ENCODE measurements around the gene MMP15. TPM values are rescaled to one million over a fixed set of nuclear protein-coding genes. Genes with fewer than 3 reads are reported as not detected.
A peak's percentile ranks its signal among the peaks of the same experiment; 100 is the strongest.

Gene MMP15
- polyA plus RNA-seq, 1 donor (not counting 4 experiments of a cell fraction or from before 2014, with no cell fraction given) = 3.7 TPM

DNA sequence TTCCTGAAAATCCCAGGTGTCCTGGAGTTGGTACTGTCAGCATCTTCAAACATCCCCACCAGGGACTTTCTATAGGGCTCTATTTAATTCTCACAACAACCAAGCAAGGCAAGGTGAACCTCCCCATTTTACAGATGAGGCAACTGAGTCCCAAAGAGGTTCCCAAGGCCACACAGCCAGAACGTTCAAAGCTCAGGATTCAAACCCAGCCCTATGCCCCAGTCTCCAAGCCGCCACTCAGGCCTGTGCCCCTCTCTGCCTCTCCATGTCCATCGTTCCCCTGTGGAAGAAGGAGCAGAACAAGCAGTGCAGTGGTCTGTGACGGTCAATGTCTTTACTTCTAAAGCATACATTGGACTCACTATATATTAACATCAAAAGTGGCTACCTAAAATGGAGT is 31.2 kb upstream of the MMP15 start:
- TF ChIP-seq EZH2 (IDR thresholded peaks at IDR 0.05; ENCODE audit: low read length) = no peak
- TF ChIP-seq, protein P1, sequence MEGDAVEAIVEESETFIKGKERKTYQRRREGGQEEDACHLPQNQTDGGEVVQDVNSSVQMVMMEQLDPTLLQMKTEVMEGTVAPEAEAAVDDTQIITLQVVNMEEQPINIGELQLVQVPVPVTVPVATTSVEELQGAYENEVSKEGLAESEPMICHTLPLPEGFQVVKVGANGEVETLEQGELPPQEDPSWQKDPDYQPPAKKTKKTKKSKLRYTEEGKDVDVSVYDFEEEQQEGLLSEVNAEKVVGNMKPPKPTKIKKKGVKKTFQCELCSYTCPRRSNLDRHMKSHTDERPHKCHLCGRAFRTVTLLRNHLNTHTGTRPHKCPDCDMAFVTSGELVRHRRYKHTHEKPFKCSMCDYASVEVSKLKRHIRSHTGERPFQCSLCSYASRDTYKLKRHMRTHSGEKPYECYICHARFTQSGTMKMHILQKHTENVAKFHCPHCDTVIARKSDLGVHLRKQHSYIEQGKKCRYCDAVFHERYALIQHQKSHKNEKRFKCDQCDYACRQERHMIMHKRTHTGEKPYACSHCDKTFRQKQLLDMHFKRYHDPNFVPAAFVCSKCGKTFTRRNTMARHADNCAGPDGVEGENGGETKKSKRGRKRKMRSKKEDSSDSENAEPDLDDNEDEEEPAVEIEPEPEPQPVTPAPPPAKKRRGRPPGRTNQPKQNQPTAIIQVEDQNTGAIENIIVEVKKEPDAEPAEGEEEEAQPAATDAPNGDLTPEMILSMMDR (optimal IDR thresholded peaks at IDR 0.05 in 1 of 3, IDR thresholded peaks at IDR 0.05 in 1 of 3, conservative IDR thresholded peaks at IDR 0.05 in 1 of 3; ENCODE audit: extremely low read depth in 1 of 3, insufficient read depth in 2 of 3, low read length in 3 of 3) = no peak
- no peak overlapping the region for H3K27ac ChIP-seq (ENCODE audit: control insufficient read depth, insufficient read depth, low read length)
- no peak overlapping the region for H2AFZ ChIP-seq (ENCODE audit: control insufficient read depth, low read length)

DNA sequence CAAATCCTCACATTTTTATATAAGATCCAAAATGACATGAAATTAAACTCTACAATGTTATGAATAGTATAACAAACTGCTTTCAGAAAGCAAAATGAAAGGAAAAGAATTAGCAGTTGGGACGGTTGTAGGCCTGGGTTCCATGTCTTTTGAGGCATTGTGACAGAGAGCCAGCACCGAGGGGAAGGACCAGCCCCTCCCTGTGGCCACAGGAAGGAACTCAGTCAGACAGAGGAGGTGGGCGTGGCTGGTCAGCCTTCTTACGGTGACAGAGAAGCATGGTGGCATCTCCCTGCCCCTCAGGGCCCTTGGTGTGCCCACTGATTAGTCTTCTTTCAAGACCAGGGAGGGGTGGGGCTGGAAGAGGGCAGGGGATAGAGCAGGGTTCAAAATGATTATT is 30.8 kb upstream of the MMP15 start:
- DNase-seq (ENCODE audit: low read depth, low spot score) (no peak), FAIRE-seq (no peak)
- Histone ChIP-seq H3K27ac (ENCODE audit: control insufficient read depth, insufficient read depth, low read length) (no peak overlapping the region), H3K4me2 (ENCODE audit: control insufficient read depth, extremely low read depth, insufficient read depth, low read depth, low read length) (no peak overlapping the region), H3K79me2 (ENCODE audit: control insufficient read depth, insufficient read depth, low read length) (no peaks in the 10 kb centered on the region), H3K9me1 (ENCODE audit: control insufficient read depth, extremely low read depth, insufficient read depth, low read length) (peaks cover 2% of the 10 kb centered on the region), H3K9me3 (ENCODE audit: control insufficient read depth, low read depth, low read length) (no peaks in the 10 kb centered on the region), H3K4me3 (ENCODE audit: control insufficient read depth in 2 of 3, extremely low read depth in 1 of 3, insufficient read depth in 2 of 3, low read depth in 1 of 3, low read length in 3 of 3) (no peak overlapping the region), H3K4me1 (ENCODE audit: control insufficient read depth, extremely low read depth, insufficient read depth, low read length) (peaks cover 25% of the 10 kb centered on the region), H2AFZ (ENCODE audit: control insufficient read depth, low read length) (no peak overlapping the region), H3K27me3 (ENCODE audit: control insufficient read depth, extremely low read depth, insufficient read depth, low read length) (no peaks in the 10 kb centered on the region), H3K9ac (ENCODE audit: control insufficient read depth, extremely low read depth, insufficient read depth, low read length) (no peak overlapping the region), H3K36me3 (ENCODE audit: control insufficient read depth in 2 of 2, extremely low read depth in 1 of 2, insufficient read depth in 2 of 2, low read length in 2 of 2) (peaks cover 8 to 20% of the 10 kb centered on the region in 2 experiments), H4K20me1 (ENCODE audit: control insufficient read depth, extremely low read depth, insufficient read depth, low read length) (no peaks in the 10 kb centered on the region)
- no peak for TF ChIP-seq EZH2 (IDR thresholded peaks at IDR 0.05; ENCODE audit: low read length)
- TF ChIP-seq, protein P1 (optimal IDR thresholded peaks at IDR 0.05 in 1 of 3, IDR thresholded peaks at IDR 0.05 in 1 of 3, conservative IDR thresholded peaks at IDR 0.05 in 1 of 3; ENCODE audit: extremely low read depth in 1 of 3, insufficient read depth in 2 of 3, low read length in 3 of 3) = peak; percentile 44 to 59 (median 45)
- dilution Hi-C loops (cut with MboI; ENCODE audit: extremely low pct_ligation_motif_present, low sequenced_read_pairs) = no loop called here

More for the DNA sequence above, 31.2 kb upstream of the MMP15 start:
- no peak for DNase-seq (ENCODE audit: low read depth, low spot score)
- no peak for FAIRE-seq
- H3K79me2 ChIP-seq (ENCODE audit: control insufficient read depth, insufficient read depth, low read length) = no peaks in the 10 kb centered on the region
- peaks cover 8 to 20% of the 10 kb centered on the region in 2 experiments for H3K36me3 ChIP-seq (ENCODE audit: control insufficient read depth in 2 of 2, extremely low read depth in 1 of 2, insufficient read depth in 2 of 2, low read length in 2 of 2)
- H4K20me1 ChIP-seq (ENCODE audit: control insufficient read depth, extremely low read depth, insufficient read depth, low read length) = no peaks in the 10 kb centered on the region
- H3K9me1 ChIP-seq (ENCODE audit: control insufficient read depth, extremely low read depth, insufficient read depth, low read length) = peaks cover 2% of the 10 kb centered on the region
- no peak overlapping the region for H3K4me3 ChIP-seq (ENCODE audit: control insufficient read depth in 2 of 3, extremely low read depth in 1 of 3, insufficient read depth in 2 of 3, low read depth in 1 of 3, low read length in 3 of 3)
- peaks cover 20% of the 10 kb centered on the region for H3K4me1 ChIP-seq (ENCODE audit: control insufficient read depth, extremely low read depth, insufficient read depth, low read length)
- no peak overlapping the region for H3K4me2 ChIP-seq (ENCODE audit: control insufficient read depth, extremely low read depth, insufficient read depth, low read depth, low read length)
- no peak overlapping the region for H3K9ac ChIP-seq (ENCODE audit: control insufficient read depth, extremely low read depth, insufficient read depth, low read length)
- H3K27me3 ChIP-seq (ENCODE audit: control insufficient read depth, extremely low read depth, insufficient read depth, low read length) = no peaks in the 10 kb centered on the region
- H3K9me3 ChIP-seq (ENCODE audit: control insufficient read depth, low read depth, low read length) = no peaks in the 10 kb centered on the region
- dilution Hi-C loops (cut with MboI; ENCODE audit: extremely low pct_ligation_motif_present, low sequenced_read_pairs) = no loop called here

Data from keratinocyte (primary cell).